Left lobe of liver (tissue), 2 donors: ENCODE measurements around the gene PTTG1IP2. TPM values are rescaled to one million over a fixed set of nuclear protein-coding genes. Genes with fewer than 3 reads are reported as not detected.

Experiments
- ATAC-seq: fragments of 200-7000 bp; cut with Tn5 transposase; one replicate; pipeline ENCODE4 v1.9.1; 2020; ENCODE audit warnings: mild to moderate bottlenecking, moderate library complexity
- DNase-seq: peaks from one replicate; pipeline ENCODE4 v3.0.0-alpha.2; 2020; ENCODE audit warnings: low spot score
- total RNA-seq: library from RNA; stranded (reverse); gene quantifications from one replicate; pipeline ENCODE4 v1.2.1, GENCODE V29; 2021
- donor health status: DM: no; HTN: no; CAD: no; lungs with moderate emphysema.
- donor health status: DM: no; HTN: yes; CAD: no.

Gene PTTG1IP2
- total RNA-seq, 1 donor from 2014 or later: not detected

DNA sequence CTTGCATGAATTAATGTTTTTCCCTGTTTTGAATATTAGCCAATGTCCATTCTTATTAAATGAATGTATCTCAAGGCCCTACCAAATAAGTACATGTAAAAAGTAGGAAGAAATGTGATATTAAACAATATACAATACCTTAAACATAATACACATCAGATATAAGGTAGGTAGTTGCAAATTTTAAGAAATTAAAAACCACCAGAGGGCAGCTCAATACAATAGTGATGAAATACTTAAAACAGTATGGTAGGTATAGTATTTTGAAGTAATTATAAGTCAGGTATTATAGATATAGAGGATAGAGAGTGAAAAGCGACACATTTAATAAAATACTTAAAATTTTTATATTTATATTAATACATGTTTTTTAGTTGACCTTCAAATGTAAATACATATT is 83.1 kb downstream of the PTTG1IP2 start:
- DNase-seq (no peak), ATAC-seq (peak; percentile 67)

- no peak for ATAC-seq
- no peak for DNase-seq
These were observed 91.3 kb downstream of the PTTG1IP2 start for GRCh38 chr7:90560730-90561129.

Other genes starting within 250 kb of the PTTG1IP2 start
- gene CFAP69, start 224.5 kb upstream of the PTTG1IP2 start, total RNA-seq: 1.7 TPM
- gene FAM237B, start 148.3 kb upstream of the PTTG1IP2 start, total RNA-seq: not detected
- 16.7 TPM for gene GTPBP10, start 122.9 kb upstream of the PTTG1IP2 start, total RNA-seq
- gene CLDN12, start 66.2 kb upstream of the PTTG1IP2 start, total RNA-seq: 34.2 TPM
- gene CDK14, start 126.7 kb downstream of the PTTG1IP2 start, total RNA-seq: 21.6 TPM